AML-193 (cell line): Measurements from ENCODE around the gene PMVK.
"Not testable (repeated sequence)": the region's sequence is repeated elsewhere in the genome, so short reads cannot be mapped to it uniquely, and the experiment has no call there.

Experiments
- DNase-seq, 2 experiments: peaks; one replicate each; lab custom pipeline; 2025; lab: John Stamatoyannopoulos, UW

The PMVK gene

GRCh38 chr1:154912755-154913154 is 23.8 kb downstream of the PMVK start:
- no peak for DNase-seq

GRCh38 chr1:154911691-154912550 is 24.6 kb downstream of the PMVK start:
- no peak for DNase-seq

DNA sequence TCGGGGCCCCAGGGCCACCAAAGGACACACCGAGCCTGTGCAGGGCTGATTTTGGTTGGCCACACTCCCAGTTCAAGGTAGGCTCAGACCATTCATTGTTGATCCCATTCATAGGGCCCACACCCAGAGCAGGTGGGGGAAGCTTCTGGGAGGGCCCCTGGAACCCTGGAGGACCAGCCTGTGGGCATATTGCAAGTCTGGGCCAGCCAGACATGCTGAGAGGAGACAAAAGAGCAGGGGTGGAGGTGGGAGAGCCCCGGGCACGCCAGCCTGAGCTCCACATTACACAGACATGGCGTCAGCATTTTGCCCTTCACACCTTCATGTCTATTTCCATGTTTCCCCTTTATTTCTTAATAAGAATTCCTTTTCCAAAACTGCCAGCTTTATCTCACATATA is 25.7 kb downstream of the PMVK start:
- DNase-seq: no peak

DNA sequence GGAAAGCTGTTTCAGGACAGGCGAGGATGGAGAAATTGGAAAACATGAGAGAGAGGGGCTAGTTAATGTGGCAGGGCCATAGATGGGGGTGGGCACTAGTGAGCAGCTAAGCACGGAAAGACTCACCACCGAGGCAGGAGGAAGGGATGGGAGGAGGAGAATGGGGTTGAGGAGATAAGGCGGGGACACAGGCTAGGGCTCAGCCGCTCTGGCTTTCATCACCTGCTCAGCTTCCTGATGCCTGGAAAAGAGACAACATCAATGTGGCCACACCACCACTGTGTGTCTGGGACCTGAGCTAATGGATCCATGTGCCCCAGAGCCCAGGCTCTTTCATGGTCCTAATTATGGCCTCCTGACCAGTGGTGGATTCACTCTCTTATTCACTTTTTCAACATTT is 27.6 kb downstream of the PMVK start:
- no peak for DNase-seq

DNA sequence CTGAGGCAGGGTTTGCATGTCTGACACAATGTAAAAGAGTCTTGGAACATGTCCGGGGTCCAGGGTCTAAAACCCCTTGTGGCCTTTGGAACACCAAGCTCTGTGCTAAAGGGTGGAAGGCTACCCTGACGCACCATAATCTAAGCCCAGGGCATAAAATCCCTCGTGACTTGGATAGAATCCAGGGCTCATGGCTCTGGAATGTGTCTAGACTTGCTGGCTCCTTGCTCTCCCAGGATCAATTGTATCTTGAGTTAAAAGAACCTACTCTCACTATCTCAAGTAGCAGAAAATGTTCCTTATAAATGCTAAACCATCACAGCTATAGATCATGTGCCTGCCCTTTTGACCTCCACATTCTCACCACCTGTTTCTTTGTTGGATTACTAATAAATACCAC is 28.4 kb downstream of the PMVK start:
- not testable (repeated sequence) for DNase-seq

DNA sequence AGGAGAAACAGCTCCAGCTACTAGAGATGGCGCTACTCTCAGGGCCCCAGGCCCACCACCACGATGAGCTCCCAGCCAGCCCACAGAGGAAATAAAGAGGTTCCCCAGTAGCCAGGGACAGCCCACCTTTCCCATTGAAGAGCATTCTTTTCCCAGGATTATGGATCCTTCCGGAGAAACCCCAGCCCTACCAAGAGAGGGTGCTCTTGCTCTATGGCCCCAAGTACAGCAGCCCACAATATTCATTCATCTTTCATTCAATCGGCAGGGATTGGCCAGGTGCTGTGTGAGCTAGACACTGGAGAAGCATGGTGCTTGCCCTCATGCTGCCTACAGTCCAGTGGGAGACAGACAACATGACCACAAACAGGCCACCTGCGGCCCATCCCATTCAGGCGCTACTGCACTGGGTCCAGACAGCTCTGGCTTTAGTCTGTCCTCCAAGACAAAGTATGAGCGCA is 29.9 kb downstream of the PMVK start:
- DNase-seq: peak; percentile 2 to 16

- DNase-seq: no peak
These were observed 33.5 kb downstream of the PMVK start for GRCh38 chr1:154902938-154903566.

GRCh38 chr1:154901591-154901990 is 34.9 kb downstream of the PMVK start:
- DNase-seq: no peak

GRCh38 chr1:154899041-154899440 is 37.5 kb downstream of the PMVK start:
- DNase-seq: no peak

GRCh38 chr1:154896771-154897286 is 39.7 kb downstream of the PMVK start:
- DNase-seq: no peak

DNA sequence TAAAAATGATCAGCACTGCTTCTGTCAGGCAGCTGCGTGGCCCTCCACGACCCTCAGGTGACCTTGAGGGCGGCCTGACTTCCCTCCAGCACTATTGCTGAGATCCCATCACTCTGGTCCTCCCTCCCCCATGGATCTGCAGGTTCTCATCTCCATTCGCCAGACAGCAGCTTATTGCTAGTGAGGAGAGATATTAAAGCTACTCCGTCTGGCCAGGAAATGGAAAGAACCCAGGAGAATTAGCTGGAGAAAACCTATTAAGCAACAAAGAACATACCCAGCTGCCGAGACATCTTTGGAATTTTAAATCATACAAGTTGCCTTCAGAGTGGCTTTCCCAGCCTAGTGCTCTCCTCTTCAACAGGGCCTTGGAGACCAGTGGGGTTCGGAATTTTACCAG is 40.7 kb downstream of the PMVK start:
- DNase-seq: no peak

GRCh38 chr1:154891452-154891851 is 45.1 kb downstream of the PMVK start:
- DNase-seq: no peak

GRCh38 chr1:154888757-154889156 is 47.8 kb downstream of the PMVK start:
- DNase-seq: no peak

- no peak for DNase-seq
These were observed 50.1 kb downstream of the PMVK start for GRCh38 chr1:154886281-154887015.

GRCh38 chr1:154884869-154885701 is 51.4 kb downstream of the PMVK start:
- no peak for DNase-seq

GRCh38 chr1:154883919-154884868 is 52.3 kb downstream of the PMVK start:
- DNase-seq: no peak

- DNase-seq: no peak
These were observed 54.5 kb downstream of the PMVK start for GRCh38 chr1:154881820-154882535.

GRCh38 chr1:154880671-154881070 is 55.8 kb downstream of the PMVK start:
- no peak for DNase-seq

DNA sequence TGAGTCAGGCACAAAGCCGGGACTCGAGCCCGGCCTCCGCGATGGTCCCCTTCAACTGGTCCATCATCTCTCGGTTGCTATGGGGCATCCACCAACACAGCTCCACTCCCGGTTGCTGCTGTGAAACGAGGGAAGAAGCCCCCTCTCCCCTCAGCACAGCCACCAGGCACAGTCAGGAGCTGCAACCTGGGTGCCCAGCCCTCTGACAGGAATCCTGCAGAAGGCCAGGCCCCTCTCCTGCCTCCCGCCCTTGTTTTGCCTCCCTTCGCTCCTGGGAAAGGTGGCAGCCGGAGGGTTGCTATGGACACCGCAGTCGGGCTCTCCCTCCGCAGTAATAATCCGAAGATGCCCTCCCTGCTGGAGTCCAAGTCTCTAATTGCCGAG is 57.5 kb downstream of the PMVK start:
- no peak for DNase-seq
